B cell (primary cell): ENCODE data around the gene TBC1D2B. TPM values are rescaled to one million over a fixed set of nuclear protein-coding genes. Genes with fewer than 3 reads are reported as not detected.

Experiments used
- ATAC-seq: fragments of 200-7000 bp; cut with Tn5 transposase; one replicate; pipeline ENCODE4 v1.10.0; 2021; ENCODE audit warnings: low read depth, mild to moderate bottlenecking, moderate number of reproducible peaks, moderate library complexity
- CTCF ChIA-PET: fragments of 350-600 bp; sonication (Branson Sonifier 250); formaldehyde crosslinking; loops from one replicate; lab custom pipeline; 2021; ENCODE audit warnings: antibody characterized with exemption, inconsistent platforms; lab: Charles Lee
- POLR2A ChIA-PET: fragments of 350-600 bp; sonication (Branson Sonifier 250); formaldehyde crosslinking; loops from one replicate; lab custom pipeline; 2021; ENCODE audit warnings: antibody characterized with exemption; lab: Charles Lee
- DNase-seq: peaks from one replicate; pipeline ENCODE4 v3.0.0; 2013
- H2AFZ ChIP-seq: 2 replicates; pipeline ENCODE4 v1.6.1; 2012; ENCODE audit warnings: mild to moderate bottlenecking, low read depth, low read length; ENCODE audit not compliant: insufficient read depth, poor library complexity, severe bottlenecking
- H3K27ac ChIP-seq, 2 donors: 1 replicate in 1 of 2; 2 replicates in 1 of 2; pipeline ENCODE4 v1.5.1; 2012 to 2013; ENCODE audit warnings: low read length in 2 of 2, mild to moderate bottlenecking in 2 of 2, moderate library complexity in 1 of 2
- H3K27me3 ChIP-seq, 4 experiments: fragments of 200-600 bp in 1 of 4; sonication (generic) in 1 of 4; replicated peaks in 1 of 4; 1 replicate in 2 of 4; 2 replicates in 2 of 4; pipeline versions ENCODE4 v1.6.1 to v1.7.0; 2013 to 2016; ENCODE audit warnings: low read length in 3 of 4, mild to moderate bottlenecking in 2 of 4, mixed read lengths in 1 of 4, moderate library complexity in 1 of 4; ENCODE audit not compliant: insufficient read depth in 4 of 4, control insufficient read depth in 3 of 4; ENCODE audit errors: control extremely low read depth in 1 of 4
- H3K36me3 ChIP-seq, 2 experiments: replicated peaks in 1 of 2; 1 replicate in 1 of 2; 2 replicates in 1 of 2; pipeline versions ENCODE4 v1.6.1 to v1.7.1; 2013; ENCODE audit warnings: low read length in 1 of 2; ENCODE audit not compliant: insufficient read depth in 2 of 2, control insufficient read depth in 1 of 2; ENCODE audit errors: control extremely low read depth in 1 of 2, extremely low read depth in 1 of 2
- H3K4me1 ChIP-seq, 2 donors: fragments of 200-600 bp in 1 of 2; sonication (generic) in 1 of 2; 1 replicate in 1 of 2; 2 replicates in 1 of 2; pipeline versions ENCODE4 v1.5.1 to v1.6.1; 2013 to 2017; ENCODE audit warnings: low read length in 2 of 2; ENCODE audit not compliant: control insufficient read depth in 2 of 2, insufficient read depth in 2 of 2
- H3K4me2 ChIP-seq: replicated peaks from 2 replicates; pipeline ENCODE3; 2012; ENCODE audit warnings: mild to moderate bottlenecking, low read depth, low read length; ENCODE audit not compliant: poor library complexity, severe bottlenecking
- H3K4me3 ChIP-seq, 5 experiments: fragments of 200-600 bp in 1 of 5; sonication (generic) in 1 of 5; 1 replicate in 3 of 5; 2 replicates in 2 of 5; pipeline versions ENCODE4 v1.5.1 to v1.7.0; 2011 to 2016; ENCODE audit warnings: low read length in 4 of 5, mild to moderate bottlenecking in 4 of 5, low read depth in 2 of 5, control low read depth in 1 of 5, moderate library complexity in 1 of 5; ENCODE audit not compliant: insufficient read depth in 1 of 5; ENCODE audit errors: control extremely low read depth in 1 of 5, extremely low read depth in 1 of 5
- H3K79me2 ChIP-seq: fragments of 200-600 bp; sonication (generic); one replicate; pipeline ENCODE4 v1.6.0; 2016; ENCODE audit warnings: low read length; ENCODE audit not compliant: control insufficient read depth, insufficient read depth
- H3K9ac ChIP-seq: fragments of 200-600 bp; sonication (generic); 2 replicates; pipeline ENCODE4 v1.6.1; 2017; ENCODE audit warnings: mild to moderate bottlenecking, low read length, moderate library complexity
- H3K9me3 ChIP-seq, 3 donors: one replicate each; pipeline versions ENCODE4 v1.6.1 to v1.7.1; 2013; ENCODE audit warnings: low read length in 2 of 3; ENCODE audit not compliant: control insufficient read depth in 2 of 3, insufficient read depth in 1 of 3; ENCODE audit errors: control extremely low read depth in 1 of 3
- H4K20me1 ChIP-seq: 2 replicates; pipeline ENCODE4 v1.6.0; 2012; ENCODE audit warnings: mild to moderate bottlenecking, low read length; ENCODE audit not compliant: insufficient read depth, control insufficient read depth, poor library complexity, severe bottlenecking
- H3K27ac Mint-ChIP-seq: one replicate; pipeline ENCODE4 v1.8.0; 2021; ENCODE audit warnings: mixed read lengths
- H3K27me3 Mint-ChIP-seq: one replicate; pipeline ENCODE4 v1.8.0; 2021; ENCODE audit warnings: mixed read lengths
- H3K4me1 Mint-ChIP-seq: one replicate; pipeline ENCODE4 v1.8.0; 2021; ENCODE audit warnings: mixed read lengths
- H3K4me3 Mint-ChIP-seq: one replicate; pipeline ENCODE4 v1.8.0; 2021; ENCODE audit warnings: mixed read lengths
- H3K9me3 Mint-ChIP-seq: one replicate; pipeline ENCODE4 v1.8.0; 2022; ENCODE audit warnings: mixed read lengths; ENCODE audit not compliant: insufficient read depth
- CTCF ChIP-seq: fragments of 200-600 bp; IDR thresholded peaks from one replicate; pipeline ENCODE4 v1.8.0; 2022; ENCODE audit warnings: antibody characterized with exemption, mild to moderate bottlenecking
- EZH2 ChIP-seq: IDR thresholded peaks from 2 replicates; pipeline ENCODE4 v1.6.1; 2012; ENCODE audit warnings: borderline replicate concordance, low read depth, mild to moderate bottlenecking, moderate library complexity, low read length; ENCODE audit not compliant: insufficient read depth, poor library complexity, severe bottlenecking
- WGBS: methylation state at CpG from one replicate; pipeline ENCODE4 v1.1.5; 2013; ENCODE audit warnings: missing lambda C conversion rate; ENCODE audit not compliant: insufficient coverage; 5-methylcytosine and 5-hydroxymethylcytosine counted together
- intact Hi-C: fragments of 100-400 bp; cut with micrococcal nuclease; formaldehyde crosslinking; loops from one replicate; pipeline ENCODE4 v1.10.0; 2022
- polyA plus RNA-seq: library from polyadenylated mRNA; depleted of rRNA; stranded (reverse); fragments of >200 nt; gene quantifications from 2 replicates; pipeline ENCODE4 v1.2.3, GENCODE V29; 2012
- total RNA-seq, 2 donors: library from RNA; stranded (reverse); fragments of 120-200 nt in 1 of 2; gene quantifications; 1 replicate in 1 of 2; 2 replicates in 1 of 2; pipeline versions ENCODE4 v1.2.3 to v1.2.4, GENCODE V29; 2013 to 2022

TBC1D2B gene
- total and polyA plus RNA-seq, 2 donors (not counting 1 experiment from before 2014, with no cell fraction given): 8.5 to 26.1 TPM

- Histone ChIP-seq H3K27me3 (no peaks in the 10 kb centered on the region), H2AFZ (no peak overlapping the region), H3K4me1 (peaks cover 17 to 22% of the 10 kb centered on the region in 2 donors), H3K79me2 (peaks cover 18% of the 10 kb centered on the region), H3K9ac (no peak overlapping the region), H4K20me1 (peaks cover 4% of the 10 kb centered on the region), H3K27ac (no peak overlapping the region), H3K36me3 (no peaks in the 10 kb centered on the region), H3K4me2 (no peak overlapping the region), H3K9me3 (no peaks in the 10 kb centered on the region), H3K4me3 (no peak overlapping the region)
- ATAC-seq (no peak), DNase-seq (no peak)
- Mint-ChIP-seq H3K9me3 (no peaks in the 10 kb centered on the region), H3K27ac (no peak overlapping the region), H3K4me1 (peaks cover 20% of the 10 kb centered on the region), H3K27me3 (no peaks in the 10 kb centered on the region), H3K4me3 (no peak overlapping the region)
- ChIA-PET POLR2A (interaction anchor here (0.6 kb wide), 1 partner anchor 23 kb away, joined by 12 read pairs; no protein-coding TSS in a partner anchor), CTCF (interaction anchor here (1.5 to 1.7 kb wide), 2 partner anchors 29 to 32 kb away, joined by 3 to 9 read pairs; no protein-coding TSS in a partner anchor)
- 96% methylated on average over 10 of the region's 11 CpGs for WGBS
- intact Hi-C loops: loop anchor here (5.0 kb wide), 1 partner anchor 892 kb away; no protein-coding TSS in a partner anchor
- TF ChIP-seq CTCF (no peak), EZH2 (no peak)
Measured at GRCh38 chr15:78079298-78080087, 2.0 kb upstream of the TBC1D2B start.

DNA sequence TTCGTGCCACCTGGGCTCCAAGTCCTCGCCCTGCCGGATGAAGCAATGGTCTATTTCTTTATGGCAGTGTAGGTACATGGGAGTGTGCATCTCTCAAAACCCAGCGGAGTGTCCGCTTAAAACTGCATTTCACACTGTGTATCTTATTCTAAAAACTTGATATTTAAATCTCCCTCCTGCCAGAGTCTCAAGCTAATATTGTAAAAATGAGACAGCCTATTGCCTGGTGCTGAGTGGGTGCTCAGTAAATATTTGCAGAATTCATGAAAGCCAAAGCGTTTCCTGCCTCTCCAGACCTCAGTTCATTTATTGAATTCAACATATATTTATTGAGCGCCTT lies 330 bp upstream of the TBC1D2B start:
- no peaks in the 10 kb centered on the region for H3K27me3 Mint-ChIP-seq
- H3K27ac ChIP-seq: no peak overlapping the region
- no peaks in the 10 kb centered on the region for H3K27me3 ChIP-seq
- CTCF ChIA-PET: interaction anchor here (0.9 kb wide), 1 partner anchor 118 kb away, joined by 3 read pairs; no protein-coding TSS in a partner anchor
- H3K4me1 Mint-ChIP-seq: peaks cover 21% of the 10 kb centered on the region
- no peaks in the 10 kb centered on the region for H3K9me3 Mint-ChIP-seq
- 0% methylated on average over 2 of the region's 7 CpGs for WGBS
- POLR2A ChIA-PET: no interaction called here
- H3K36me3 ChIP-seq: no peaks in the 10 kb centered on the region
- peak overlapping the region in 4 of 5 experiments; percentile 39 to 63 (median 52) for H3K4me3 ChIP-seq
- H3K9ac ChIP-seq: peak overlapping the region; percentile 61
- peaks cover 17 to 22% of the 10 kb centered on the region in 2 donors for H3K4me1 ChIP-seq
- peak overlapping the region; percentile 88 for H3K4me3 Mint-ChIP-seq
- intact Hi-C loops: loop anchor here (1.0 to 5.0 kb wide), 4 partner anchors 21 to 891 kb away; partner anchors contain the start of gene PSMA4
- H3K27ac Mint-ChIP-seq: peak overlapping the region; percentile 68
- no peaks in the 10 kb centered on the region for H3K9me3 ChIP-seq
- peak overlapping the region; percentile 96 for H3K4me2 ChIP-seq
- H2AFZ ChIP-seq: peak overlapping the region; percentile 44
- DNase-seq: no peak
- no peak for ATAC-seq
- no peak for TF ChIP-seq CTCF
- TF ChIP-seq EZH2: no peak
- peaks cover 20% of the 10 kb centered on the region for H3K79me2 ChIP-seq
- peaks cover 4% of the 10 kb centered on the region for H4K20me1 ChIP-seq
